Prostate gland (tissue), 2 donors: ENCODE data around the gene SEH1L. TPM values are rescaled to one million over a fixed set of nuclear protein-coding genes. Genes with fewer than 3 reads are reported as not detected.

ENCODE experiments used
- DNase-seq: peaks from one replicate; pipeline ENCODE4 v3.0.0-alpha.2; 2019; ENCODE audit warnings: low spot score
- H3K27ac ChIP-seq, 2 donors: fragments of 200-600 bp; sonication (generic); 2 replicates each; pipeline ENCODE4 v1.5.1; 2017 to 2019
- H3K27me3 ChIP-seq: fragments of 200-600 bp; sonication (generic); replicated peaks from 2 replicates; pipeline ENCODE4 v1.5.1; 2019; ENCODE audit not compliant: insufficient read depth
- H3K36me3 ChIP-seq, 2 donors: fragments of 200-600 bp; sonication (generic); 1 replicate in 1 of 2; 2 replicates in 1 of 2; pipeline versions ENCODE4 v1.5.1 to v1.8.1; 2017 to 2019
- H3K4me1 ChIP-seq: fragments of 200-600 bp; sonication (generic); replicated peaks from 2 replicates; pipeline ENCODE4 v1.5.1; 2019
- H3K4me3 ChIP-seq, 2 donors: fragments of 200-600 bp; sonication (generic); 2 replicates each; pipeline ENCODE4 v1.5.1; 2017 to 2019
- H3K9me3 ChIP-seq: fragments of 200-600 bp; sonication (generic); 2 replicates; pipeline ENCODE4 v1.5.1; 2017
- CTCF ChIP-seq, 4 experiments: fragments of 200-600 bp in 2 of 4; fragments of 450-650 bp in 2 of 4; sonication (generic) in 2 of 4; IDR thresholded peaks; 1 replicate in 3 of 4; 2 replicates in 1 of 4; pipeline ENCODE4 v1.5.1; 2016 to 2019; ENCODE audit warnings: antibody characterized with exemption in 4 of 4, mild to moderate bottlenecking in 2 of 4, moderate library complexity in 2 of 4
- POLR2A ChIP-seq: fragments of 450-650 bp; IDR thresholded peaks from one replicate; pipeline ENCODE4 v1.6.1; 2016; ENCODE audit warnings: antibody characterized with exemption, mild to moderate bottlenecking
- POLR2AphosphoS5 ChIP-seq: sonication (generic); formaldehyde crosslinking; IDR thresholded peaks from one replicate; pipeline ENCODE4 v1.6.1; 2017; ENCODE audit warnings: antibody characterized with exemption
- WGBS: methylation state at CpG from one replicate; pipeline ENCODE4 v1.1.5; 2018; 5-methylcytosine and 5-hydroxymethylcytosine counted together
- intact Hi-C: fragments of 100-400 bp; cut with DNase I; formaldehyde crosslinking; loops from one replicate; pipeline ENCODE4 v1.14.2; 2022
- total RNA-seq, 2 donors: library from RNA; depleted of rRNA; stranded (reverse); fragments of >200 nt; gene quantifications; one replicate each; pipeline ENCODE4 v1.1.0, GENCODE V29; 2016

The SEH1L gene
- total RNA-seq, 2 donors from 2014 or later: 35.9 to 46.6 TPM

GRCh38 chr18:12948050-12948804 lies 416 bp downstream of the SEH1L start:
- no peaks in the 10 kb centered on the region for H3K9me3 ChIP-seq
- no peaks in the 10 kb centered on the region for H3K36me3 ChIP-seq
- WGBS: 2% methylated on average over 50 of the region's 81 CpGs

GRCh38 chr18:12958478-12958877 lies 10.7 kb downstream of the SEH1L start:
- no peaks in the 10 kb centered on the region for H3K27me3 ChIP-seq
- 96% methylated on average over 3 of the region's 3 CpGs for WGBS
- H3K4me3 ChIP-seq: no peak overlapping the region
- intact Hi-C loops: no loop called here
- no peak for TF ChIP-seq POLR2AphosphoS5
- TF ChIP-seq CTCF (IDR thresholded peaks at IDR 0.05): no peak
- TF ChIP-seq POLR2A: no peak
- no peaks in the 10 kb centered on the region for H3K9me3 ChIP-seq
- no peak overlapping the region for H3K27ac ChIP-seq
- no peak for DNase-seq
- no peaks in the 10 kb centered on the region for H3K36me3 ChIP-seq
- no peaks in the 10 kb centered on the region for H3K4me1 ChIP-seq

More at GRCh38 chr18:12948050-12948804, 416 bp downstream of the SEH1L start:
- intact Hi-C loops: loop anchor here (2.0 to 10.0 kb wide), 2 partner anchors 43 to 553 kb away; partner anchors contain the start of gene CEP192
- Histone ChIP-seq H3K27me3 (no peaks in the 10 kb centered on the region), H3K4me3 (peak overlapping the region; percentile 63), H3K4me1 (peaks cover 4% of the 10 kb centered on the region), H3K27ac (peak overlapping the region; percentile 92 to 95)
- DNase-seq: peak; percentile 88
- TF ChIP-seq POLR2AphosphoS5 (peak; percentile 33), CTCF (IDR thresholded peaks at IDR 0.05) (no peak), POLR2A (peak; percentile 76)

- Histone ChIP-seq H3K36me3 (no peaks in the 10 kb centered on the region), H3K27ac (no peak overlapping the region)
Measured at GRCh38 chr18:12960395-12960794, 12.6 kb downstream of the SEH1L start.

GRCh38 chr18:12960853-12961397 lies 13.1 kb downstream of the SEH1L start:
- Histone ChIP-seq H3K4me1 (no peaks in the 10 kb centered on the region), H3K36me3 (no peaks in the 10 kb centered on the region), H3K27me3 (no peaks in the 10 kb centered on the region), H3K9me3 (no peaks in the 10 kb centered on the region), H3K4me3 (no peak overlapping the region), H3K27ac (no peak overlapping the region)
- 53% methylated on average over 6 of the region's 6 CpGs for WGBS
- intact Hi-C loops: no loop called here
- DNase-seq: no peak
- no peak for TF ChIP-seq CTCF (IDR thresholded peaks at IDR 0.05)
- TF ChIP-seq POLR2AphosphoS5: no peak
- no peak for TF ChIP-seq POLR2A

More at GRCh38 chr18:12960395-12960794, 12.6 kb downstream of the SEH1L start:
- TF ChIP-seq POLR2AphosphoS5: no peak
- TF ChIP-seq POLR2A: no peak
- TF ChIP-seq CTCF (IDR thresholded peaks at IDR 0.05): no peak
- Histone ChIP-seq H3K27me3 (no peaks in the 10 kb centered on the region), H3K9me3 (no peaks in the 10 kb centered on the region), H3K4me1 (no peaks in the 10 kb centered on the region), H3K4me3 (no peak overlapping the region)
- WGBS: 52% methylated on average over 2 of the region's 2 CpGs
- DNase-seq: no peak
- intact Hi-C loops: no loop called here
